Tibial nerve (tissue), 4 donors: ENCODE measurements around the gene SPPL2C. TPM values are rescaled to one million over a fixed set of nuclear protein-coding genes. Genes with fewer than 3 reads are reported as not detected.

Source experiments
- DNase-seq, 2 donors: peaks; one replicate each; pipeline ENCODE4 v3.0.0-alpha.2; 2019; ENCODE audit warnings: low spot score in 2 of 2
- H3K27ac ChIP-seq, 4 donors: fragments of 200-600 bp; sonication (generic) in 3 of 4; one replicate each; pipeline ENCODE4 v1.5.1; 2017 to 2019; ENCODE audit warnings: mild to moderate bottlenecking in 1 of 4
- H3K27me3 ChIP-seq, 2 donors: fragments of 200-600 bp; sonication (generic) in 1 of 2; one replicate each; pipeline versions ENCODE4 v1.5.1 to v1.6.0; 2017 to 2019
- H3K36me3 ChIP-seq, 3 donors: fragments of 200-600 bp; sonication (generic); one replicate each; pipeline ENCODE4 v1.5.1; 2018 to 2019
- H3K4me1 ChIP-seq, 4 donors: fragments of 200-600 bp; sonication (generic) in 3 of 4; one replicate each; pipeline ENCODE4 v1.5.1; 2017 to 2019
- H3K4me3 ChIP-seq, 4 donors: fragments of 200-600 bp; sonication (generic) in 3 of 4; one replicate each; pipeline ENCODE4 v1.5.1; 2017 to 2019; ENCODE audit warnings: mild to moderate bottlenecking in 1 of 4, moderate library complexity in 1 of 4
- H3K9me3 ChIP-seq, 4 donors: fragments of 200-600 bp; sonication (generic) in 3 of 4; one replicate each; pipeline ENCODE4 v1.5.1; 2017 to 2019
- EP300 ChIP-seq, 2 donors: sonication (generic); formaldehyde crosslinking; IDR thresholded peaks; one replicate each; pipeline ENCODE4 v1.6.1; 2017; ENCODE audit warnings: antibody characterized with exemption in 2 of 2, mild to moderate bottlenecking in 1 of 2
- POLR2A ChIP-seq, 2 donors: fragments of 450-650 bp; IDR thresholded peaks; one replicate each; pipeline ENCODE4 v1.6.1; 2017; ENCODE audit warnings: antibody characterized with exemption in 2 of 2, mild to moderate bottlenecking in 2 of 2, moderate library complexity in 2 of 2
- WGBS, 2 donors: methylation state at CpG; one replicate each; pipeline ENCODE4 v1.1.5; 2018; 5-methylcytosine and 5-hydroxymethylcytosine counted together
- total RNA-seq, 4 donors: library from RNA; depleted of rRNA; stranded (reverse); fragments of >200 nt; gene quantifications; one replicate each; pipeline ENCODE4 v1.1.0, GENCODE V29; 2016
- TF ChIP-seq, protein P1 (sequence below), 5 experiments: fragments of 200-600 bp in 3 of 5; fragments of 450-650 bp in 2 of 5; sonication (generic) in 3 of 5; IDR thresholded peaks; one replicate each; pipeline ENCODE4 v1.5.1; 2016 to 2019; ENCODE audit warnings: antibody characterized with exemption in 5 of 5, mild to moderate bottlenecking in 3 of 5, moderate library complexity in 2 of 5

Gene SPPL2C
- total RNA-seq, 4 donors from 2014 or later: not detected

DNA sequence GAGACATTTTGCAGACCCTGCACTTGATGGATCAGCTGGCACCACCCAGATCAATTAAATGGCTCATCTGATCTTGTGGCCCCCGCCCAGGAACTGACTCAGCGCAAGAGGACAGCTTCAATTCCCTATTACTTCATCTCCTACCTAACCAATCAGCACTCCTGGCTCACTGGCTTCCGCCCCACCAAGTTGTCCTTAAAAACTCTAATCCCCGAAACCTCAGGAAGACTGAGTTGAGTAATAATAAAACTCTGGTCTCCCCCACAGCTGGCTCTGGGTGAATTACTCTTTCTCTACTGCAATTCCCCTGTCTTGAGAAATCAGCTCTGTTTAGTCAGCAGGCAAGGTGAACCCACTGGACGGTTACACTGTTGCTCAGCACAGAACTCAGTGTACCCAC, 23.6 kb downstream of the SPPL2C start:
- Histone ChIP-seq H3K36me3 (no peaks in the 10 kb centered on the region), H3K27me3 (peaks cover 0 to 26% of the 10 kb centered on the region in 2 donors), H3K4me1 (no peaks in the 10 kb centered on the region), H3K9me3 (no peaks in the 10 kb centered on the region), H3K4me3 (no peak overlapping the region), H3K27ac (no peak overlapping the region)
- no peak for DNase-seq
- WGBS, 2 donors: 53 to 74% methylated on average over 5 of the region's 5 CpGs
- TF ChIP-seq, protein P1, sequence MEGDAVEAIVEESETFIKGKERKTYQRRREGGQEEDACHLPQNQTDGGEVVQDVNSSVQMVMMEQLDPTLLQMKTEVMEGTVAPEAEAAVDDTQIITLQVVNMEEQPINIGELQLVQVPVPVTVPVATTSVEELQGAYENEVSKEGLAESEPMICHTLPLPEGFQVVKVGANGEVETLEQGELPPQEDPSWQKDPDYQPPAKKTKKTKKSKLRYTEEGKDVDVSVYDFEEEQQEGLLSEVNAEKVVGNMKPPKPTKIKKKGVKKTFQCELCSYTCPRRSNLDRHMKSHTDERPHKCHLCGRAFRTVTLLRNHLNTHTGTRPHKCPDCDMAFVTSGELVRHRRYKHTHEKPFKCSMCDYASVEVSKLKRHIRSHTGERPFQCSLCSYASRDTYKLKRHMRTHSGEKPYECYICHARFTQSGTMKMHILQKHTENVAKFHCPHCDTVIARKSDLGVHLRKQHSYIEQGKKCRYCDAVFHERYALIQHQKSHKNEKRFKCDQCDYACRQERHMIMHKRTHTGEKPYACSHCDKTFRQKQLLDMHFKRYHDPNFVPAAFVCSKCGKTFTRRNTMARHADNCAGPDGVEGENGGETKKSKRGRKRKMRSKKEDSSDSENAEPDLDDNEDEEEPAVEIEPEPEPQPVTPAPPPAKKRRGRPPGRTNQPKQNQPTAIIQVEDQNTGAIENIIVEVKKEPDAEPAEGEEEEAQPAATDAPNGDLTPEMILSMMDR (IDR thresholded peaks at IDR 0.05): no peak
- TF ChIP-seq EP300 (IDR thresholded peaks at IDR 0.05) (no peak), POLR2A (IDR thresholded peaks at IDR 0.05) (no peak)

- Histone ChIP-seq H3K36me3 (no peaks in the 10 kb centered on the region), H3K27me3 (peaks cover 0 to 13% of the 10 kb centered on the region in 2 donors), H3K27ac (no peak overlapping the region), H3K4me3 (no peak overlapping the region), H3K9me3 (no peaks in the 10 kb centered on the region), H3K4me1 (no peaks in the 10 kb centered on the region)
- WGBS, 2 donors: 51 to 53% methylated on average over 14 of the region's 14 CpGs
- TF ChIP-seq POLR2A (IDR thresholded peaks at IDR 0.05): no peak
- TF ChIP-seq, protein P1 (IDR thresholded peaks at IDR 0.05): no peak
- DNase-seq: no peak
Observed at GRCh38 chr17:45869676-45870341, 25.1 kb downstream of the SPPL2C start.

DNA sequence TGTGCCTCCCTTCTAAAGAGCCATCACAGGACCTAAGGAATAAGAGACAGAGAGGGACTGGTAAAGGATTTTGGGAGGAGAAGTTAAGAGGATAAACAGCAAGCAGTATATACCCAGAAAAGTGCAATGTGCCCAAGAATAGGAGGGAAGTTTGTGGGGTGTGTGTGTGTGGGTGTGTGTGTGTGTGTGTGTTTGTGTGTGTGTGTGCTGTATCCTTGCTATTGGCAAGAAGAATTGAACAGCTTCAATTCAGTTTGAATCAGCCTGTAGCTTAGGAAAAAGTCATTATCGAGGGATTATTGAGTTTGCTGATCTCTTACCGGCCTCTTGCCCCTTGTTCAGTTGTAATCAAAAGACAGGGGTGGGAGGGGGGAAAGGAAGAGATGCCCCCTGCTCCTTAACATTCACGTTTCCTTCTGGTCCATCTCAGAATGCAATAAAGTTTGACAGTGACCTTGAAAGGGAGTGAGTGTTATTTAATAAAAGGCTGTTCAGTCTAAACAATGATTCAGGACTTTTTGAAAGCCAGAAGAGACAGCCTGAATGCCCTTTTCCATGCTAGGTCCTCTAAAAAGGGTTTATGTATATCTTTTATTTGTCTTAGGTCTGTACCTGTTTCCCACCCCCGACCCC, 25.8 kb downstream of the SPPL2C start:
- TF ChIP-seq, protein P1 (IDR thresholded peaks at IDR 0.05): no peak
- no peak for TF ChIP-seq EP300 (IDR thresholded peaks at IDR 0.05)
- no peaks in the 10 kb centered on the region for H3K36me3 ChIP-seq
- no peak overlapping the region for H3K4me3 ChIP-seq
- H3K4me1 ChIP-seq: no peaks in the 10 kb centered on the region
- H3K27ac ChIP-seq: no peak overlapping the region
- H3K9me3 ChIP-seq: no peaks in the 10 kb centered on the region
- H3K27me3 ChIP-seq: peaks cover 0 to 14% of the 10 kb centered on the region in 2 donors
- 40% methylated on average over 4 of the region's 4 CpGs for WGBS, 2 donors
- no peak for DNase-seq

- 81 to 92% methylated on average over 5 of the region's 5 CpGs for WGBS, 2 donors
Observed at GRCh38 chr17:45871718-45872117, 27.0 kb downstream of the SPPL2C start.

DNA sequence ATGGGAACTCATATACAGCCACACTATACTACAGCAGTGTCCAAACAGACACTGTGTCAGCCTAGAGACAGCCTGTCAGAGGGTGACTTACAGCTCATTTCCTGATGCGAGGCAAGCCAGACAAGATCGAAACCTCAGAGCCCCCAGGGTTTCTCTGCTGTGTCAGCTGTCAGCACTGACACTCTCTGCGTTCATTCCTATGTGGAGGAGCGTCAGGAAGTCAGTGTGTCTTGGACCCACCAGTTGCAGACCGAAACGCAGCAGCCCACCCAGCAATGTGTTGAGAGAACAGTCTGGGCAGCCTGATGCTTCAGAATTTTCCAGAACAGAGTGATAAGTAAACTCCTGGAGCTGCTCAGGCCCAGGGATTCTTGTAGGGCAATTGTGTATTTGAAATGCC, 29.0 kb downstream of the SPPL2C start:
- 7 to 11% methylated on average over 6 of the region's 6 CpGs for WGBS, 2 donors
- H3K36me3 ChIP-seq: no peaks in the 10 kb centered on the region
- H3K27me3 ChIP-seq: peaks cover 0 to 34% of the 10 kb centered on the region in 2 donors
- no peak for TF ChIP-seq EP300 (IDR thresholded peaks at IDR 0.05)
- TF ChIP-seq, protein P1 (IDR thresholded peaks at IDR 0.05): no peak
- TF ChIP-seq POLR2A (IDR thresholded peaks at IDR 0.05): no peak
- H3K4me3 ChIP-seq: no peak overlapping the region
- peaks cover 0 to 4% (median 0%) of the 10 kb centered on the region in 4 donors for H3K9me3 ChIP-seq
- H3K4me1 ChIP-seq: no peaks in the 10 kb centered on the region
- DNase-seq: no peak
- H3K27ac ChIP-seq: no peak overlapping the region

More at GRCh38 chr17:45871718-45872117, 27.0 kb downstream of the SPPL2C start:
- Histone ChIP-seq H3K4me1 (no peaks in the 10 kb centered on the region), H3K36me3 (no peaks in the 10 kb centered on the region), H3K9me3 (no peaks in the 10 kb centered on the region), H3K4me3 (no peak overlapping the region), H3K27me3 (peaks cover 0 to 22% of the 10 kb centered on the region in 2 donors), H3K27ac (no peak overlapping the region)
- DNase-seq: no peak
- TF ChIP-seq, protein P1 (IDR thresholded peaks at IDR 0.05): no peak
- no peak for TF ChIP-seq POLR2A (IDR thresholded peaks at IDR 0.05)
